ENCODE data around the gene SLC15A1.
A peak's percentile ranks its signal among the peaks of the same experiment; 100 is the strongest.

SLC15A1 gene

DNA sequence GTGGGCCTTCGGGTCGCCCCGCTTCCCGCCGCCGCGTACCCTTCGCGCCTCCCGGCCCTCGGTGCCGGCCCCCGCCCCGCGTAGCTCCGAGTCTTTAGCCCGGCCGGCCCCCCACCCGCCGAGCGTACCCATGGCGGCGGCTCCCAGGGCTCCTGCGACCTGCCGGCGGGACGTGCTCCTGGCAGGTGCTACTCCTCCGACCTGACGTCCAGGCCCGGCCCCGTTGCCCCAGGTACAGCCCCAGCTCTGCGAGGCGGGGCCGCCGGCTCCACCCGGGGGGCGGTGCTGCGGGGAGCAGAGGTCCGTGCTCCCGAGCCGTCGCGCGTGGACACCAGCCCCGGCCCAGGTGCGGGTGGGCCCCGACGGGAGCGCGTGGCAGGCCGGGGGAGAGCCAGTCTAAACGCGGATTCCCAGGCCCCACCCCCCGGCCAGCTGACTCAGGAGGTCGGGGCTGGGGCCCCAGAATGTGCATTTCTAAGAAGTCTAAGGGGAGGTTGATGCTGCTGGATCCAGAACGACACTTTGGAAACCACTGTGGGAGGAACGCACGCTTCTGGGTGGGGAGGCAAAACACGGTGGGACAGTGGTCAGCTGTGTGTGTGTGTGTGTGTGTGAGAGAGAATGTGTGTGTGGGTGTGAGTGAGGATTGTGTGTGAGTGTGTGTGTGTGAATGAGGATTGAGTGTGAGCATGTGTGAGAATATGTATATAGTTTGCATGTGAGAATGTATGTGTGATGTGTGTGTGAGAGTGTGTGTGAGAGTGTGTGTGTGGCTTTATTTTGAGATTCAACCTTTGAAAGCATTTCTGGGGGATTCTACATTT is at the start of gene SLC15A1:
SLC15A1 (minus strand) TSS at position 206 of the 824 bp plus-strand sequence; CDS start at position 132, 74 bp downstream.
- ATAC-seq, result peak; percentile 21
- no peak within 1 kb of the TSS for H3K27ac Mint-ChIP-seq
- H3K36me3 Mint-ChIP-seq, result no peaks in the 10 kb centered on the region
- H3K4me3 Mint-ChIP-seq, result no peak within 1 kb of the TSS
- no peaks in the 10 kb centered on the region for H3K9me3 Mint-ChIP-seq
- no peak for DNase-seq (ENCODE audit: low spot score in 2 of 2)
- H3K4me1 Mint-ChIP-seq, result no peaks in the 10 kb centered on the region

GRCh38 chr13:98801626-98802418 is 49.4 kb upstream of the SLC15A1 start:
- DNase-seq (ENCODE audit: low spot score in 2 of 2) (no peak), ATAC-seq (no peak)
- peaks cover 64% of the 10 kb centered on the region for H3K36me3 Mint-ChIP-seq
- H3K9me3 Mint-ChIP-seq, result no peaks in the 10 kb centered on the region
- no peak overlapping the region for H3K4me3 Mint-ChIP-seq
- peaks cover 4% of the 10 kb centered on the region for H3K4me1 Mint-ChIP-seq
- no peak overlapping the region for H3K27ac Mint-ChIP-seq

GRCh38 chr13:98800078-98800477 is 47.6 kb upstream of the SLC15A1 start:
- ATAC-seq (no peak), DNase-seq (ENCODE audit: low spot score in 2 of 2) (no peak)
- Mint-ChIP-seq H3K27ac (no peak overlapping the region), H3K9me3 (no peaks in the 10 kb centered on the region), H3K36me3 (peaks cover 64% of the 10 kb centered on the region), H3K4me1 (peaks cover 4% of the 10 kb centered on the region), H3K4me3 (no peak overlapping the region)

GRCh38 chr13:98798849-98799645 is 46.6 kb upstream of the SLC15A1 start:
- ATAC-seq, result no peak
- Mint-ChIP-seq H3K4me3 (no peak overlapping the region), H3K9me3 (no peaks in the 10 kb centered on the region), H3K4me1 (peaks cover 4% of the 10 kb centered on the region), H3K36me3 (peaks cover 60% of the 10 kb centered on the region), H3K27ac (no peak overlapping the region)
- no peak for DNase-seq (ENCODE audit: low spot score in 2 of 2)

- Mint-ChIP-seq H3K36me3 (peaks cover 59% of the 10 kb centered on the region), H3K4me1 (peaks cover 4% of the 10 kb centered on the region), H3K4me3 (no peak overlapping the region), H3K27ac (no peak overlapping the region), H3K9me3 (no peaks in the 10 kb centered on the region)
- DNase-seq (ENCODE audit: low spot score in 2 of 2) (no peak), ATAC-seq (no peak)
Observed at GRCh38 chr13:98797456-98797855, 45.0 kb upstream of the SLC15A1 start.

- Mint-ChIP-seq H3K4me1 (peaks cover 4% of the 10 kb centered on the region), H3K27ac (no peak overlapping the region), H3K4me3 (no peak overlapping the region), H3K36me3 (peaks cover 59% of the 10 kb centered on the region), H3K9me3 (no peaks in the 10 kb centered on the region)
- no peak for ATAC-seq
- no peak for DNase-seq (ENCODE audit: low spot score in 2 of 2)
Observed at GRCh38 chr13:98796798-98797197, 44.3 kb upstream of the SLC15A1 start.

GRCh38 chr13:98796191-98796590 is 43.7 kb upstream of the SLC15A1 start:
- Mint-ChIP-seq H3K4me3 (no peak overlapping the region), H3K4me1 (peaks cover 4% of the 10 kb centered on the region), H3K9me3 (no peaks in the 10 kb centered on the region), H3K27ac (no peak overlapping the region), H3K36me3 (peaks cover 59% of the 10 kb centered on the region)
- DNase-seq (ENCODE audit: low spot score in 2 of 2) (no peak), ATAC-seq (no peak)

DNA sequence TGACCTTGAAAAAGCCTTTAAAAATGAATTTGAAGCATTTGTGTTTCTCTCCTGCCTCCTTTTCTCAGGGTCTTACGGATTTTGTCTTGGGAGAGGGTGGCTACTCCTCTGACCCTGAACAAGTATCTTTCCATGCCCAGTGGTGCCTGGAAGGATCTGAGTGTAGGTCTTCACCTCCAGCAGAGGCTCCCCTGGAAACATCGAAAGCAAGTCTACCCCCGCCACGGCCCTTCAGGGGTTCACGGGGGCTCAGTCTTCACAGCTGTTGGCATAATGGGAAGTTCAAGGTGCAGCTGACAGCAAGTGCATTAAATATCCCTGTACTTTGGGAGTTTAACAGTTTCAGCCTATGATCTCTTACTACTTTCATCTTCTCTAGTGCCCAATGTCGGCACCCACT is 42.7 kb upstream of the SLC15A1 start:
- peaks cover 50% of the 10 kb centered on the region for H3K36me3 Mint-ChIP-seq
- no peak overlapping the region for H3K27ac Mint-ChIP-seq
- H3K4me1 Mint-ChIP-seq, result peaks cover 4% of the 10 kb centered on the region
- DNase-seq (ENCODE audit: low spot score in 2 of 2) (no peak), ATAC-seq (no peak)
- H3K4me3 Mint-ChIP-seq, result no peak overlapping the region
- H3K9me3 Mint-ChIP-seq, result no peaks in the 10 kb centered on the region

DNA sequence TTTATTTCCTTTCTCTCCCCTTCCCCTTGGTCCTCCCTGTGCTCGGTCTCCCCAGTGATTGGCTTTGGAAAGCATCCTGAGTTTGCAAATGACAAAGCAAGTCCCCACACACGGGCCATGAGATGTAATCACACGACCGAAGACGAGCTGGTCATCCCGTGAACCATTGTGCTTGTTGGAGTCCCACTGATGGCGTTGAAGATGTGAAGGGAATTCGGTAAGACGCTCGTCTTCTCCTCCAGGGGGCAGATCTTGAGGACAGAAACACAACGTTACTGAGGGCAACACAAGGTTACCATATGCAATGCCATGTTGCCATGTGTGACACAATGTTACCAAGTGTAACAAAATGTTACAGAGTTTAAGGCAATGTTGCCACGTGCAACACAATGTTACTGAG is 42.0 kb upstream of the SLC15A1 start:
- Mint-ChIP-seq H3K36me3 (peaks cover 43% of the 10 kb centered on the region), H3K9me3 (no peaks in the 10 kb centered on the region), H3K4me1 (peaks cover 4% of the 10 kb centered on the region), H3K27ac (no peak overlapping the region), H3K4me3 (no peak overlapping the region)
- ATAC-seq, result no peak
- no peak for DNase-seq (ENCODE audit: low spot score in 2 of 2)

GRCh38 chr13:98792785-98793495 is 40.5 kb upstream of the SLC15A1 start:
- DNase-seq (ENCODE audit: low spot score in 2 of 2) (no peak), ATAC-seq (no peak)
- Mint-ChIP-seq H3K4me3 (no peak overlapping the region), H3K36me3 (peaks cover 38% of the 10 kb centered on the region), H3K9me3 (no peaks in the 10 kb centered on the region), H3K27ac (no peak overlapping the region), H3K4me1 (peaks cover 12% of the 10 kb centered on the region)

GRCh38 chr13:98792321-98792720 is 39.8 kb upstream of the SLC15A1 start:
- Mint-ChIP-seq H3K36me3 (peaks cover 32% of the 10 kb centered on the region), H3K27ac (no peak overlapping the region), H3K9me3 (no peaks in the 10 kb centered on the region), H3K4me1 (peaks cover 12% of the 10 kb centered on the region), H3K4me3 (no peak overlapping the region)
- ATAC-seq (no peak), DNase-seq (ENCODE audit: low spot score in 2 of 2) (no peak)

DNA sequence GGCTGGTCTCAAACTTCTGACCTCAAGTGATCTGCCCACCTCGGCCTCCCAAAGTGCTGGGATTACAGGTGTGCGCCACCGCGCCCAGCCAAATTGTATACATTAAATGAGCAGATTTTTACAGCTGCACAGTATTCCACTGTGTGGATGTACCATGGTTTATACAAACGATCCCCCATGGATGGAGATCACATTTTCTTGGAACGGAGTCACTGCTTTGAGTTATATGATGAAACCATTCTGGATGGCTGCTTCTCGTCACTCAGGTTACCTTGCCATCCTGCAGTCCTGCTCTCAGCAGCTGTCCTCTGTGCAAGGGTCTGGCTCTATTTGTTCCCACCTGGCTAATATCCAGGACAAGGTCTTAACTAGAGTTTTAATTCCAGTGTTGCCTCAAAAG is 39.1 kb upstream of the SLC15A1 start:
- no peak for DNase-seq (ENCODE audit: low spot score in 2 of 2)
- peaks cover 25% of the 10 kb centered on the region for H3K36me3 Mint-ChIP-seq
- H3K4me3 Mint-ChIP-seq, result no peak overlapping the region
- ATAC-seq, result no peak
- H3K4me1 Mint-ChIP-seq, result peaks cover 12% of the 10 kb centered on the region
- no peak overlapping the region for H3K27ac Mint-ChIP-seq
- no peaks in the 10 kb centered on the region for H3K9me3 Mint-ChIP-seq

DNA sequence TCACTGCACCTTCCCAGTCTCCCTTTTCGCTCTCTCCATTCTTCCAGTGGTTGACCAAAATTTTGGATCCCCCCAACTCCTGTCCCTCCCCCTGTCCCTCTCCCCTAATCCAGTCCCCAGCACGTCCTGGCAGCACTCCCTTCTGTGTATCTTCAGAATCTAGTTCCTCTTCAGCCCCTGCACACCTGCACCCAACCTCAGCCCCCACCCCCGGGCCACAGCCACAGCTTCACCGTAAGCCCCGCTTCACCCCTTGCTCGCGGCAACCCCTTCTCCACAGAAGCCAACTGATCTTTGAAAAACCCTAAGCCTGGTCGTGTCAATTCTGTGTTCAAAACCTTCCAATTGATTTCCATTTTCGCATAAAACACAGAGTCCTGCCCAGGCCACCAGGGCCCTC is 35.5 kb upstream of the SLC15A1 start:
- Mint-ChIP-seq H3K36me3 (no peaks in the 10 kb centered on the region), H3K9me3 (no peaks in the 10 kb centered on the region), H3K4me3 (no peak overlapping the region), H3K4me1 (peaks cover 12% of the 10 kb centered on the region), H3K27ac (no peak overlapping the region)
- DNase-seq (ENCODE audit: low spot score in 2 of 2) (no peak), ATAC-seq (no peak)

DNA sequence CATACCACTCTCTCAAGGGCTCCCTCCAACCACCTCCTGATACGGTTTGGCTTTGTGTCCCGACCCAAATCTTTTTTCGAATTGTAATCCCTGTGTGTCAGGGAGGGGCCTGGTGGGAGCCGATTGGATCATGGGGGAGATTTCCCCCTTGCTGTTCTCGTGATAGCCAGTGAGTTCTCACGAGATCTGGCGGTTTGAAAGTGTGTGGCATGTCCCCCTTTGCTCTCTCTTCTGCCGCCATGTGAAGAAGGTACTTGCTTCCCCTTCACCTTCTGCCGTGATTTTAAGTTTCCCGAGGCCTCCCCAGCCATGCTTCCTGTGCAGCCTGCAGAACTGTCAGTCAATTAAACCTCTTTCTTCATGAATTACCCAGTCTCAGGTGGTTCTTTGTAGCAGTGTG is 34.7 kb upstream of the SLC15A1 start:
- Mint-ChIP-seq H3K36me3 (no peaks in the 10 kb centered on the region), H3K27ac (no peak overlapping the region), H3K9me3 (no peaks in the 10 kb centered on the region), H3K4me3 (no peak overlapping the region), H3K4me1 (peaks cover 12% of the 10 kb centered on the region)
- no peak for ATAC-seq
- no peak for DNase-seq (ENCODE audit: low spot score in 2 of 2)

DNA sequence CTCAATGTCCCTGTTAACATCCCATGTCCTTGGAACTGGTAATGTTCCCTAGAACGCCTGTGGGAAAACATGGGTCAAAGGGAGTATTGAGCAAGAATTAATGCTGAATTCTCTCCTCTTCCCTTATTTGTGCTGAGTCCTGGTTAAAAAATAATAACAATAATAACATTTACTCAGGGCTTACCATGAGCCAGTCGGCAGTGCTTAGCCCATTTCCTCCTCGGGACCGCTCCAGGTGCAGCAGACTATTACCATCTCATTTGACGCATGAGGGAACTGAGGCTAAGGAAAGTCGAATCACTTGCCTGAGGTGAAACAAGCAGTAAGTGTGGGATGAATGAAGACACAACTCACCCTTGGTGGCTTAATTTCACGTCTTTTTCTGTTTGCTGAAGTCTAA is 33.6 kb upstream of the SLC15A1 start:
- Mint-ChIP-seq H3K4me1 (peaks cover 12% of the 10 kb centered on the region), H3K9me3 (no peaks in the 10 kb centered on the region), H3K36me3 (no peaks in the 10 kb centered on the region), H3K4me3 (no peak overlapping the region), H3K27ac (no peak overlapping the region)
- DNase-seq (ENCODE audit: low spot score in 2 of 2), result no peak
- no peak for ATAC-seq

Measured in stimulated activated effector memory CD8-positive, alpha-beta T cell treated with anti-CD3 and anti-CD28 coated beads, Interleukin-12 subunit alpha, Interleukin-12 subunit beta, amount 100 ng/mL, for 72 hours (primary cell).